Upper lobe of right lung (tissue), 1 donor: Measurements from ENCODE around the gene TOR1B. TPM values are rescaled to one million over a fixed set of nuclear protein-coding genes. Genes with fewer than 3 reads are reported as not detected.

Experiments used
- ATAC-seq: fragments of 200-7000 bp; cut with Tn5 transposase; one replicate; pipeline ENCODE4 v1.9.1; 2020; ENCODE audit warnings: mild to moderate bottlenecking, moderate library complexity
- DNase-seq: peaks from one replicate; pipeline ENCODE4 v3.0.0-alpha.2; 2020
- H3K27ac ChIP-seq: fragments of 200-600 bp; one replicate; pipeline ENCODE4 v1.8.0; 2022
- H3K27me3 ChIP-seq: fragments of 200-600 bp; one replicate; pipeline ENCODE4 v1.8.0; 2022; ENCODE audit warnings: mild to moderate bottlenecking
- H3K36me3 ChIP-seq: fragments of 200-600 bp; one replicate; pipeline ENCODE4 v1.8.0; 2022
- H3K4me1 ChIP-seq: fragments of 200-600 bp; one replicate; pipeline ENCODE4 v1.8.0; 2022
- H3K4me3 ChIP-seq: fragments of 200-600 bp; one replicate; pipeline ENCODE4 v1.8.0; 2022; ENCODE audit warnings: mild to moderate bottlenecking
- H3K9me3 ChIP-seq: fragments of 200-600 bp; one replicate; pipeline ENCODE4 v1.8.0; 2022
- CTCF ChIP-seq: fragments of 200-600 bp; IDR thresholded peaks from one replicate; pipeline ENCODE4 v1.8.0; 2022; ENCODE audit warnings: antibody characterized with exemption
- intact Hi-C: fragments of 100-400 bp; cut with DNase I; formaldehyde crosslinking; loops from one replicate; pipeline ENCODE4 v1.11.0; 2022
- total RNA-seq: library from RNA; stranded (reverse); fragmentation: NEBNext Ultra II Directional; extraction: Animal tissue kit (Norgen Biotek cat#: 25700); gene quantifications from one replicate; pipeline ENCODE4 v1.2.1, GENCODE V29; 2021
- donor health status: DM: no; HTN: yes; CAD: no; lungs with severe emphysema.

Gene TOR1B
- total RNA-seq, 1 donor from 2014 or later = 26.0 TPM

DNA sequence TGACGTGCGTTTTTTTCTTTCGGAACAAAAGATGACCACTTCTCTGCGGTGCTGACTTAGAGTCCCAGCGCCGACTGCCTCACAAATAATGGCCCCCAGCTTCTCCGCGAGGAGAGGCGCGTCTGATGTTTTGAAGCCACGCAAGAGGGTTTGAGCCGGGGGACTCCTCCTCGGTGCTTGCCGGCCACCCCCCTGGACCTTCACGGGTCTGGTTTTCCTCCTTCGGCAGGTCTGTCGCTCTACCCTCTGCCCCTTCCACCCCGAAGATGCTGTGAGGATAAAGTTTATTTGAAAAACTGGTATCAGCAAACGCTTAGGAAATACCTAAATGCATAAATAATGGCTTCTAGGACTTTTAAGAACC, 32.9 kb downstream of the TOR1B start:
- no peak for ATAC-seq
- peak overlapping the region; percentile 90 for H3K27ac ChIP-seq
- intact Hi-C loops = no loop called here

GRCh38 chr9:129836311-129837007, 33.5 kb downstream of the TOR1B start:
- Histone ChIP-seq H3K9me3 (no peaks in the 10 kb centered on the region), H3K4me3 (peak overlapping the region; percentile 79), H3K4me1 (peaks cover 20% of the 10 kb centered on the region), H3K27ac (no peak overlapping the region), H3K27me3 (no peaks in the 10 kb centered on the region), H3K36me3 (peaks cover 19% of the 10 kb centered on the region)
- ATAC-seq (no peak), DNase-seq (no peak)
- TF ChIP-seq CTCF = no peak
- intact Hi-C loops = no loop called here

More for the DNA sequence above, 32.9 kb downstream of the TOR1B start:
- H3K9me3 ChIP-seq = no peaks in the 10 kb centered on the region
- peak overlapping the region; percentile 79 for H3K4me3 ChIP-seq
- TF ChIP-seq CTCF = no peak
- peaks cover 20% of the 10 kb centered on the region for H3K4me1 ChIP-seq
- no peak for DNase-seq
- peaks cover 25% of the 10 kb centered on the region for H3K36me3 ChIP-seq
- H3K27me3 ChIP-seq = no peaks in the 10 kb centered on the region

DNA sequence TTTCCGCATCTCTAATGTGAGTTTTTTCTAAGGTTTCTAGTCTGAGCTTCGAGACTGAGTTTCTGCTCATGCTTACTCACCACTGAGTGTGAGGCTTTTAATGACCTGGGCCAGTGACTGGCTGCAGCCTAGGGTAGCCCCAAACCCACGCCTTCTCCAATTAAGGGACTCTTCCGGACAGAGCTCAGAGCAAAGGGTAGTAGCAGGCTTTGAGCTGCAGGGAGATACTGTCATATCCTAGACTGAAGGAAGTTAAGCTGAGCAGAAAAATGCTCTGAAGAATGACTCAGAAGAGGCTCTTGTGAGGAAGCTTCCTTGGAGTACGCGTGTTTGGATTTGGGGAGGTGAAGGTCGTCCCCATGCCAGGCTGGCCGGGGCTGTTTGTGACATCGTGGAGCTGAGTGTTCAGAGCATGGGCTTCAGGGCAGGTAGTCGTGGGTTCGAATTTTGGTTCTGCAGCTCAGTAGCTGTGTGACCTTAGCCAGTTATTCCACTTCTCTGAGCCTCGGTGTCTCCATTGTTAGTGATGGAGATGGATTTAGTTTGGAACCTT, 35.8 kb downstream of the TOR1B start:
- no peak overlapping the region for H3K4me3 ChIP-seq
- ATAC-seq = no peak
- no peaks in the 10 kb centered on the region for H3K27me3 ChIP-seq
- no peak for TF ChIP-seq CTCF
- H3K36me3 ChIP-seq = no peaks in the 10 kb centered on the region
- peaks cover 17% of the 10 kb centered on the region for H3K4me1 ChIP-seq
- H3K9me3 ChIP-seq = no peaks in the 10 kb centered on the region
- H3K27ac ChIP-seq = no peak overlapping the region
- intact Hi-C loops = no loop called here
- DNase-seq = no peak

DNA sequence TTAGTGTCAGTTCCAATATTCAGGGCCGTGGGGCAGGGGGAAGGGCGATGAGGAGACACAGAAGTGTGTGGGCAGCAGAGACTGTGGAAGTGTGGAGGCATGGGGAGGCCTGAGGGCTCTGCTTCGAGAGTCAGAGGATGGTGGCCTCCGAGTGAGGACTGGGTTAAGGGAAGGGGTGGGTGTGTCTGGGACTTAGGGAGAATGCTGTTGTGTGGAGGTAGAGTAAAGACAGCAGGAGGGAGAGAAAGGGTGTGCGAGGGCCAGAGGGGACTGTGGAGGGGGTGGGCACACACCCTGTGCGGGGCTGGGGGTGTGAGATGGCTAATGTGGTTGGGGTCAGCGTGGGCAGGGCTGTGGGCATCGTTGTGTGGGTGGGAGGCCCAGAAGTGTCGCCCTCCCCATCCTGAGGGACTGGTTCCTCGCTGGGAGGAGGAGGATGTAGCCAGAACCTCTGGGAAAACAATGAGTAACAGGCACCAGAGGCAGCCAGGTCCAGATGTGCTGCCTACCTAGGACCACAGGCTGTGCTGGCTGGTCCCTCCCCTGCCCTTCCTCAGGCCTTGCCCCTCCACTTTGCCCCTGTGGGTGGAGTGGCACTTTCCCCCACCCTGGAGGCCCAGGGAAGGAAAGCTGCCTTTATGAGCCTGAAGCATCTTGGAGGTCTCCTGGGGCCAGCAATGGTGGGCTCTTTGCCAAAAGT, 36.5 kb downstream of the TOR1B start:
- H3K4me3 ChIP-seq = no peak overlapping the region
- peaks cover 12% of the 10 kb centered on the region for H3K4me1 ChIP-seq
- H3K9me3 ChIP-seq = no peaks in the 10 kb centered on the region
- no peaks in the 10 kb centered on the region for H3K36me3 ChIP-seq
- ATAC-seq (no peak), DNase-seq (no peak)
- no peak for TF ChIP-seq CTCF
- H3K27me3 ChIP-seq = no peaks in the 10 kb centered on the region
- intact Hi-C loops = no loop called here
- H3K27ac ChIP-seq = no peak overlapping the region

- no peak for TF ChIP-seq CTCF
- Histone ChIP-seq H3K4me3 (no peak overlapping the region), H3K9me3 (no peaks in the 10 kb centered on the region), H3K36me3 (no peaks in the 10 kb centered on the region), H3K4me1 (peaks cover 12% of the 10 kb centered on the region), H3K27me3 (no peaks in the 10 kb centered on the region), H3K27ac (no peak overlapping the region)
- intact Hi-C loops = no loop called here
- ATAC-seq (no peak), DNase-seq (no peak)
Observed at GRCh38 chr9:129840034-129840433, 37.0 kb downstream of the TOR1B start.
